Activated gamma-delta T cell treated with Interleukin-2 at 50 U/mL for 16 hours (primary cell): ENCODE measurements around the gene NID2.

Experiments
- DNase-seq: peaks from one replicate; pipeline ENCODE4 v3.0.0-alpha.2; 2020

Gene NID2

GRCh38 chr14:52079239-52079959 lies 10.5 kb upstream of the NID2 start:
- DNase-seq = no peak

GRCh38 chr14:52078721-52079120 lies 9.9 kb upstream of the NID2 start:
- no peak for DNase-seq

DNA sequence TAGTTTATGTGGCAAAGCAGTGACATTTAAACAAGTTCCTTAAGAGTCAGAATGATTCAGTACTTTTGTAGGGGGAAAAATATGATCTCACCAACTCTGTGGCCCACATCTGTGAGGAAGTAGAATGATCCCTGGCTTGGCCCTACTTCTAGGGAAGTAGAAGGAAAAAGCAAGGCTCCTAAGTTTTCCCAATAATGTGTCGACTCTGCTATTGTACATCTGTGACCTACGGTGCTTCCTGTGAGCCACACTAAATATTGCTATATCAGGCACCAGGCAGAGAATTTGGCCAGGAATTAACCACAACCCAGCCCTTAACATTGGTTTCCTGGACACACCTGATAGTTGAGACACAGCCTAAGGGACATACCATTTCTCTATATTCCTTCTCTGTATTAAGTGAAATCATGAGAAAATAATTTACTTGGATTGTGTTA lies 9.3 kb upstream of the NID2 start:
- DNase-seq = no peak

GRCh38 chr14:52077256-52077979 lies 8.6 kb upstream of the NID2 start:
- no peak for DNase-seq

DNA sequence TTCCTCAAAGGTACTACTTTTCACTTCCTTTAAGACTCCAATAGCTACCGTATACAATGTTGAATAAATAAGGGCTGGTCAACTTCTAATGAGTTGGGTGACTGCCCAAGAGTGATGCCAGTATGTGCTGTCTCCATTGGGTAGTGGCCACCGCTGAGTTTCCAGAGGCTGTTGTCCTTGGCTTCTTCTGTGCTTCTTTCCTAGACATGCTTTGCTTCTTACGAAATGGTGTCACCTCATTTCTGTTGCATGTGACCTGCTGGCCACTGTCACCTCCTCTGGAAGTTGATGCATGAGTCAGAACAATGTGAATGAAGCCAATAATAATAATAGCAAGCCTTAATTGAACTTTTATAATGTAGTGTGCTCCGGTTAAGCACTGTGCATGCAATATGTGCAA lies 7.5 kb upstream of the NID2 start:
- DNase-seq = no peak

- DNase-seq = no peak
These were observed 6.5 kb upstream of the NID2 start for GRCh38 chr14:52075371-52075770.

- no peak for DNase-seq
These were observed 4.4 kb upstream of the NID2 start for GRCh38 chr14:52073251-52073650.

DNA sequence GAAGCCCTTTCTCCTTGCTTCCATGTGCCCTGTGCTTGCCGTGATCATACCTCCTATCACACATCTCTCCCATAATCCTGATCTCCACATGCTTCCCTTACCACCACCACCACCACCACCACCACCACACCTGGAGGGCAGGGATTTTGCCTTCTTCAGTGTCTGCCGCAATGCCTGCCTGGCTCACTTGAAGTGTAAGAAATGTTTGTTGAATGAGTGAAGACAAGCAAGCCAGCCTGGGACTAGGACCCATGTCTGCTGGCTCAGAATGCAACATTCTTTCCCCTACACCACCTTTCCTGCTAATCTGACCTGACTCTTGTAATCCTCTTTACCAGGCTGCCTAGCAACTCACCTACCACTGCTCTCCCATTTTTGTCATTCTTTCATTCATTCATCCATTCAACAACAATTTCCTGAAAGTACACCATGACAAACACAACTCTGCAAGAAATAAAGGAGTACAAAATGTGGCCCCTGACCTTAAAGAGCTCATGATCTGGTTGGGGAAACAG lies 3.5 kb upstream of the NID2 start:
- no peak for DNase-seq

DNA sequence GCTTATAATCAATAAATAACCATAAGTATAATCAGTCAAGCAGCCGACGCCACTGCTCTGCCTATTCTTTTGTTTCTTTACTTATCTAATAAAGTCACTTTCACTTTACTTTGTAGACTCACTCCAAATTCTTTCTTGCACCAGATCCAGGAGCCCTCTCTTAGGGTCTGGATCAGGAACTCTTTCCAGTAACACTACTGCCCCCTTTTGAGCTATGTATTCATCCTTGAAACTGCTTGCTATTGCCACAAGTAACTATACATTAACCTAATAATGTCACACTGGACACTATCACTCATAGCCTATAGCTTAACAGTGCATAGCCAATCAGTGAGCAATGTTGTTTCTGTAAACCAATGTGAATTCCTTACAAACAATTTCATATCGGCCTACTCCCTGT lies 2.8 kb upstream of the NID2 start:
- DNase-seq = no peak

GRCh38 chr14:52070051-52070431 lies 1.2 kb upstream of the NID2 start:
- DNase-seq = no peak

GRCh38 chr14:52069307-52070050 lies 620 bp upstream of the NID2 start:
- DNase-seq = peak; percentile 5

GRCh38 chr14:52067873-52068614 lies 815 bp downstream of the NID2 start:
- DNase-seq = no peak

GRCh38 chr14:52064174-52064573 lies 4.7 kb downstream of the NID2 start:
- no peak for DNase-seq

DNA sequence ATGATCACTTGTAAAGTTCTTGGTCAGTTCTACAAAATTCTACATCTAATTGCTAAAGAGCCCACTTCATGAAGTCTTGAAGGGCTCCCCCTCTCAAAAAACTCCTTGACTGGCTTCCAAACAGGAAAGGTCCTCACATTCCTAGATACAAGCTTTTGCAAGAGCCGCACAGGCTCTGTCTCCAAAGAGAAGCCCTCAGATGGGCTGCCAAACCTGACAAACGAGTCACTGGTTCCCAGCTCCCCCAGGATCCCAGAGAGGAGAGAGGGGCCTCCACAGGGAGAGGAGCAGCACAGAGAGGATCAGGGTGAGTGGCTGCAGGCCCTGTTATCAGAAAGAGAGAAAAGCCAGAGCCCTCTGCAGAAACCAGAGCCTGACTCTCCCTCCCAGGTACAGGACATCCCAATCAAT lies 5.8 kb downstream of the NID2 start:
- DNase-seq = no peak

DNA sequence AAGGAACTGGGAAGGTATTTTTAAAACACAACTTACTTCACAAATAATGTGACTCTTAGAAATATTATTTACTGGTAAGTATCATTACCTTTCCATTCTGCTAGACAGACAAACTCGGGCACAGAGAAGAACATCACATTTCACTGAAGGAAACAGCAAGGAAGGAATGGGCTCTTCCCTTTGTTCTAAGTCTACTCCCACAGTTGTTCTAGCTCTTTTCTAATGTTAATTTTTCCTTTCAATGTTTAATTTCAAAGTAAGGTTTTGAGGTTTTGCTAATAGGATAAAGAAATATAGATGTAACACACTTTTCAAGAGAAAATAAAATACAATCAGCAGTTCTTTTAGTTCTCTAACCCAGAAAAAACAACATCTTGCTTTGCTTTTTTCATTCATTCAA lies 7.0 kb downstream of the NID2 start:
- no peak for DNase-seq

GRCh38 chr14:52061390-52061789 lies 7.5 kb downstream of the NID2 start:
- DNase-seq = no peak

DNA sequence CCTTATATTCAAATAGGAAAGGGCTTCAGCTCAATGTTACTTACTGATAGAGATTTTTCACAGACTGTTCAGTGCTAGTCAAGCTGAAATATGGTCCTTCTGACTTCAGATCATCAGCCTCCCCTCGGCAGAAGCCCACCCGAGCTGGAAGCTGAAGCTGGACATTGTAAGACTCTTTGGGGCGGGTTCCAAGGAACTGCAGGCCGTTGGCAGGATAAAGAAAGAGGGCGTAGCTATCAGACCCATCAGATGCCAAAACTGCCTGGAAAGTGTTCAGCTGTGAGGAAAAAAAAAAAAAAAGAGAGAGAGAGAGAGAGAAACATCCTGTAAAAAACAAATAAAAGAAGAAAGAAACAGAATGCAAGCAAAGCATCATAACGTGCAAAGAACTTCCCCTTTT lies 8.8 kb downstream of the NID2 start:
- no peak for DNase-seq

DNA sequence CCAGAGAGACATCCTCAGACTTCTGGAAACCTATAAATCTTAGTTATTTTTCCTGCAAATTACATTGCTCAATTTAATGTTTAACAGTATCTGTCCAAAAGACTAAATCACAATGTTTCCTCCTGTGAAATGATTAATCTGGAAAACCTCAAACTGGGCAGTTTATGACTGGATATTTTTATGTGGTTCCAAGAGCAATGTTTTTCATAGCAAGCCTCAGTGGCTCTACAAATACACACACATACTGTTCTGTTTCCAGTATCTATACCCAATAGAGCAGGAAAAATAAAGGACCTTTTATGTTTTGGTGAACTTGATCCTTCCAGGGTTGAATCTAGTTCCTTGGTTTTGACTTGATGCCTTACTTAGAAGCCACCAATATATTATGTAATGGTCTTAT lies 9.2 kb downstream of the NID2 start:
- DNase-seq = no peak

DNA sequence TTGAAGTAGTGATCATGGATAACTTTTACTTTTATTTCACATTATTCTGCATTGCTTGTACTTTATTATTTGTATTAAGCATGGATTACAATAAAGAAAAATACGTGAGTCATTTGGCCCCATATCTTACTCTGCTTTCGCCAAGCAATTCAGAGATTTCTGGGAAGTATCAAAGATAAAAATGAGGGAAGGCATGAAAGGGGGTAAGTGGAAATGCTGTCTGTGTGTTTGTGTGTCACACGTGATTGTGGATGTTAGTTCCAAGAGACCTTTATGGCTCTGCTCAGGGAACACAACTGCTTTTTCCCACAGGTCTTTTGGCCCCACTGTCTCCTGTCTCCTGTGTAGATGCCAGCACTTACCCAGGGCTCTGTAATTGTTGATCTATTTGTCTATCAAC lies 10.5 kb downstream of the NID2 start:
- no peak for DNase-seq

- no peak for DNase-seq
These were observed 13.7 kb downstream of the NID2 start for GRCh38 chr14:52055167-52055566.

GRCh38 chr14:52054678-52055077 lies 14.2 kb downstream of the NID2 start:
- DNase-seq = no peak

GRCh38 chr14:52053044-52053443 lies 15.8 kb downstream of the NID2 start:
- DNase-seq = no peak
